NCI-H2196 (cell line): ENCODE data around the gene DOCK4.

ENCODE experiments used
- DNase-seq: peaks from one replicate; lab custom pipeline; 2025; ENCODE audit not compliant: unreplicated experiment; lab: John Stamatoyannopoulos, UW

Gene DOCK4

GRCh38 chr7:111834367-111834766 lies 371.8 kb downstream of the DOCK4 start:
- no peak for DNase-seq

GRCh38 chr7:111833466-111833865 lies 372.7 kb downstream of the DOCK4 start:
- DNase-seq, result no peak

- DNase-seq, result no peak
Observed at GRCh38 chr7:111832174-111832573, 374.0 kb downstream of the DOCK4 start.

- no peak for DNase-seq
Observed at GRCh38 chr7:111829221-111829620, 377.0 kb downstream of the DOCK4 start.

GRCh38 chr7:111827863-111828504 lies 378.2 kb downstream of the DOCK4 start:
- DNase-seq, result no peak

- DNase-seq, result no peak
Observed at GRCh38 chr7:111825046-111825445, 381.2 kb downstream of the DOCK4 start.

- DNase-seq, result no peak
Observed at GRCh38 chr7:111823826-111824225, 382.4 kb downstream of the DOCK4 start.

GRCh38 chr7:111821046-111821445 lies 385.2 kb downstream of the DOCK4 start:
- no peak for DNase-seq

- DNase-seq, result no peak
Observed at GRCh38 chr7:111820621-111821020, 385.6 kb downstream of the DOCK4 start.

GRCh38 chr7:111820121-111820520 lies 386.1 kb downstream of the DOCK4 start:
- no peak for DNase-seq

GRCh38 chr7:111815354-111815753 lies 390.8 kb downstream of the DOCK4 start:
- no peak for DNase-seq

GRCh38 chr7:111813306-111813705 lies 392.9 kb downstream of the DOCK4 start:
- DNase-seq, result no peak

- no peak for DNase-seq
Observed at GRCh38 chr7:111806232-111806631, 400.0 kb downstream of the DOCK4 start.

GRCh38 chr7:111803015-111803758 lies 403.0 kb downstream of the DOCK4 start:
- DNase-seq, result no peak

GRCh38 chr7:111802194-111802772 lies 403.9 kb downstream of the DOCK4 start:
- DNase-seq, result no peak

- DNase-seq, result no peak
Observed at GRCh38 chr7:111801277-111801676, 404.9 kb downstream of the DOCK4 start.

- DNase-seq, result no peak
Observed at GRCh38 chr7:111796671-111797070, 409.5 kb downstream of the DOCK4 start.

- DNase-seq, result no peak
Observed at GRCh38 chr7:111789870-111790269, 416.3 kb downstream of the DOCK4 start.

GRCh38 chr7:111789048-111789320 lies 417.2 kb downstream of the DOCK4 start:
- no peak for DNase-seq

- no peak for DNase-seq
Observed at GRCh38 chr7:111788286-111789047, 417.7 kb downstream of the DOCK4 start.

- no peak for DNase-seq
Observed at GRCh38 chr7:111787741-111788140, 418.5 kb downstream of the DOCK4 start.

- DNase-seq, result no peak
Observed at GRCh38 chr7:111787099-111787498, 419.1 kb downstream of the DOCK4 start.
